Activated naive CD8-positive, alpha-beta T cell treated with anti-CD3 and anti-CD28 coated beads, Interleukin-2, amount 50 U/mL, for 16 hours (primary cell): ENCODE results near the gene KLK10.

Source experiments
- DNase-seq: peaks from one replicate; pipeline ENCODE4 v3.0.0-alpha.2; 2020; ENCODE audit warnings: low read depth, low spot score

The KLK10 gene, protein sequence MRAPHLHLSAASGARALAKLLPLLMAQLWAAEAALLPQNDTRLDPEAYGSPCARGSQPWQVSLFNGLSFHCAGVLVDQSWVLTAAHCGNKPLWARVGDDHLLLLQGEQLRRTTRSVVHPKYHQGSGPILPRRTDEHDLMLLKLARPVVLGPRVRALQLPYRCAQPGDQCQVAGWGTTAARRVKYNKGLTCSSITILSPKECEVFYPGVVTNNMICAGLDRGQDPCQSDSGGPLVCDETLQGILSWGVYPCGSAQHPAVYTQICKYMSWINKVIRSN

DNA sequence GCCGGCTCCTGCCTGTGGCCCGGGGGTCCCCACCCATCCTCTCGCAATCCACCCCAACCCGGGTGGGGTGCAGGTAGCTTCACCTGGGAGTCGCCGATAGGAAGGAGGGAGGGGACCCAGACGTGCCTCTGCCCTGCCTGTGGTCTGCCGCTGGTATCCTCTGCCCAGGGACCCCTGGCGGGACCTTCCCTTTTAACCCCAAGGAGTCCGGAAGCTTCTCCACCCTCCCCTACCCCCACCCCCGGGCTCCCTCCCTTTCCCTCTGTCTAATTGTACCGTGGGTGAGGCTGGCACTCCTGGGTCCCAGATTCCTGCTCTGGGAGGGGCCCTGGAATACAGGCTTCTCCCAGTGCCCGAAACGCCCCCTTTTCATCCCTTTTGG, at the start of gene KLK10:
Gene KLK10, minus strand, starts transcription at position 166 of the 382 bp plus-strand sequence. CDS start 579 bp downstream, outside the sequence.
- no peak for DNase-seq

DNA sequence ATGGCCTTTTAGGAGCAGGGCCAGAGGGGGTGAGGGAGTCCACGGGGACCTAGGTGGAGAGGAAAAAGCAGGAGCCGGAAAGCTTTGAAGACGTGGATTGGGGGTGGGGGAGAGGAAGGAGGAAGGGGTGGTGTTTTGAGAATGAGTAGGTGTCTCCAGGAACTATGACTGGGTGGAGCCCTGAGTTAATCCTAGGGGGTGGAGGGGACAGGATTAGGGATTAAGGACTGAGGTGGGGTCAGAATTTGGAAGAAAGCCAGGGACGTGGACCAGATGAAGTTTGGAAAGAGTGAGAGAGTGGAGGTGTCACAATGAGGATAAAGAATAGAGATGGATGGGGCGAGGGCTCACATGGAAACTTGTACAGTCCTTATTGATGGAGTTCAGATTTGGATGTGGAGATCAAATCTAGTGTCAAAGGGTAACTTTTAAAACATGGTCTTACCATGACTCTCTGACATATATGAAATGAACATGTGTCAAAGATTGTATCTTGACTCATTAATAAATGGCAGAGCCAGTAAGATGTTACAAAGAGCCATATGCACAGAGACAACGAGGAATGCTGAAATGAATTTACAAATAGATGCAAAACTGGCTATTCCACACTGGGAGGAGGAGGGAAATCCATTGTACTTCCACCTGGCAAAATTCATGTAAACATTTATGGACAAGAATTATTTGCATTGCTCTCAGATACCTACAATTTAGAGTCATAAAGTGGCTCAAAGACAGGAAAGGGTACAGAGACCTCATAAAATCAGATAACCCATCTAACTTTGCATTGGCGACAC, 47.1 kb upstream of the KLK10 start:
- DNase-seq = no peak

DNA sequence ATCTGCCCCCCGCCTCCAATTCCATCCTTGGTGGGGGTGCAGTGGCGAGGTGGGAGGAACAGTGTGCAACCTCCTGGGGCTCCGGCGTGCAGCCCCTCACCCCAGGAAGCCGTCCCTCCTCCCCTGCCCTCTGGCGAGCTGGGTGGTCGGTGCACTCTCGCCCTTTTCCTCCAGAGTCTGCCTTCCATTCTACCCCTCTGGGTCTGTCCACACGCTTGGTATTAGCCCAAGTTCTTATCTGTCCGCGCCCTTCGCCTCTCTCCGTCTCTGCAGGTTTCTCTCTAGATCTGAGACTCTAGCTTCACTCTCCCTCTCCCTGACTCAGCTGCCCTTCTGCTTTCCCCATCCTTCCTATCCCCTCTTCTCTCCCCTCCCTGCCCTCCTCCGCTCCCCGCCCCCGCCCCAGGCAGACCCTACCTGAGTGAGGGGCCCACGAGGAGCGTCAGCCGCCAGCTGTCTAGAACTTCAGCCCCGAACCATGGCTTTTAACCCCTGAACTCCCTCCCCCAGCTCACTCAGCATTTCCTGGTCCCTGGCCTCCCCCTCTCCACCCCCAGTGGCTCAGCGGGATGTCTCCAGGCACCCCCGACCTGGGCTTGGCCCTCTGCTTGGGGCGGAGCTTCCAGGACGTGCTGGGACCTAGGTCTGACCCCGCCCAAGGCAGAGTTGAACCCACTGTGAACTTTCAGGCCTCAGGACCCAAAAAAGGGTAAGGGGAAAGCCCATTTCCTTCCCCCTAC, 45.9 kb upstream of the KLK10 start:
- DNase-seq = no peak

DNA sequence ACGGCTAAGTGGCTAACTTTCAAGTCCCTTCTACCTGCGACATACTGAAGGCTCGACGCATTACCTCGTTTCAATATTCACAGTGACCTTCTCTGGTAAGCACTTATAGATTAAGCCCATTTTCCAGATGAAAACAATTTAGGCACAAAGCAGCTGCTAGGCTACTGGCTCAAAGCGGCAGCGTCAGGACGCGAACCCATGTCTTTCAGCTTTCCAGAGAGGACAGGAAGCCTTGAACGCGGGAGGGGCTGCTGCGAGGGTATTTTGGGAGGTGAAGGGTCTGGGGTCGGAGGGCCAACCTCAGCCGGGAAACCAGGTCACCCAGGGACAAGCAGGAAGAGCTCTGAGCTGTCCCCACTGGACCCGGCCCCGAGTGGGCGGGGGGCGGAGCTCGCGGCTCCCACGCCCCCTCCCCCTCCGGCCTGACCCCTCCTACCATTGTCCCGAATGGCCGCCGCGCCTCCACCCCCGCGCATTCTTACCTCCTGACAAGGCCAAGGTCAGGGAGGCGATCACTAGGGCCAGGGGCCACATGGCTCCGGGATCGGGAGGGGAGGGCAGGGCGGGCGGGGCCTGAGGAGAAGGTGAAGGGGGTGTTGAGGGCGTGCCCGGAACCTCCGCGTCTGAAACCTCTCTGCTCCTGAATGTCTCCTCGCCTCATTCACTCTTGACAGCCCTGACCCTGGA, 45.2 kb upstream of the KLK10 start, which contains the start of gene KLK13:
Gene KLK13, minus strand, starts transcription at position 559 of the 687 bp plus-strand sequence. Its CDS starts 25 bp downstream, at position 534.
- DNase-seq = no peak

DNA sequence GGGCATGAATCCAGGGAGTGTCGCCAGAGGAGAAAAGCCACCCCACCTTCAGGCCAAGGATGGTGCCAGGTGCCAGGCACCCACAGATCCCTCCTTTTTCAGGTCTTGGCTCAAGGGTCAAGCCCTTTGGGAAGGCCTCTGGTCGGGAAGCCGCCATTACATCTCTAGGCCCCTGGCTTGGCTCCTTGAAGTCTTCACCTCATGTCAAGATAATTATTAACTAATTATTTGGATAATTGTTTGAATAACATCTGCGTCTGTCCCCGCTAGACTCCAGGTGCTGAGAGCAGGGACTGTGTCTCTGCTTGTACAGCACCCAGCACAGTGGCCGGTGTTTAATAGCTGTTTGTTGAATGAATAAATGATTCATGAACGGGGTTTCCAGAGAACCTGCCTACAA, 44.2 kb upstream of the KLK10 start:
- no peak for DNase-seq

DNA sequence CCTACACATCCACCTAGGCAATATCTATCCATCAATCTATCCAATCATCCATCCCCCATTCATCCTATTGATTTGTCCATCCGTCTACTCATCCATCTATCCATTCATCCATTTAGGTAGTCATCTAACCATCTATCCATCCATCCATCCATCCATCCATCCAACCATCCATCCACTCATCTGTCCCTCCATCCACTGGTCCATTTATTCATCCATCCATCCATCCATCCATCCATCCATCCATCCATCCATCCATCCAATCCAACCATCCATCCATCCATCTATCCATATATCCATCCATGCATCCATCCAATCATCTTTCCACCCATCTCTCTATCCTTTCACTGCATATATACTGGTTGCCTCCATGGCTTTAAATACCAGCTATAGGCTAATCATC, 41.5 kb upstream of the KLK10 start:
- no peak for DNase-seq

DNA sequence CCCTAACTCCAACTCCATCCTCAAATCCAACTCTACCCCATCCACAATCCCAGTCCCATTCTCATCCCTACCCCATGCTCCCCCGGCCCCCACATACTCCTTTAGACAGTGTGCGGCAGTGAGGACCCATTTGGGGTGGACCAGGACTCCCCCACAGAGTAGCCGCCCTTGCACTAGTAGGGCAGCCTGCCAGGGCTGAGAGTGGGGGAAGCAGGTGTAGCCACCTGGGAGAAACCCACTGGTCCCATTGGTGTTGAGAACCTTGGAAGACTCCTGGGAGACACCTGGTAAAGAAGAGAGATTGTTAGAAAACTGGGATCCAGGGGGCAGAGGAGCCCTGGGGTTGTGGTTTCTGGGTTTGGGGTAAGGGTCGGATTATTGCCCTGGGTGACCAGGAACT, 40.8 kb upstream of the KLK10 start:
- DNase-seq = no peak

DNA sequence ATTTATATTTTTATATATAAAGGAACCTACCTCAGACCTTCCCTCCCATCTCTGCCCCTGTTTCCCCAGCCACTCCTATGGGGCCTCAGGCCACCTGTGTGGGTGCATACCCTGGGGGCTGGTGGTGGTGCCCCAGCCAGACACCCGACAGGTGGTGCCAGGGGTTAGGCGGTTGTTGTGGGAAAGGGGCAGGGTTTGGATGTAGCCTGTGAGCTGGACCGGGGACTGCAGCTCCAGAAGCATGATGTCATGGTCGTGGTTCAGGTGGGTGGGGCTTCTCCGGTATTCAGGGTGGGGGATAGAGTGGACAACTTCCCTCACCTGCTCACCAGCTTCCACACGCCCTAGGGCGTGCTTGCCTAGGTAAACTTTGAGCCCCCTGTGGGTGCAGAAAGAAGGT, 40.2 kb upstream of the KLK10 start:
- no peak for DNase-seq

DNA sequence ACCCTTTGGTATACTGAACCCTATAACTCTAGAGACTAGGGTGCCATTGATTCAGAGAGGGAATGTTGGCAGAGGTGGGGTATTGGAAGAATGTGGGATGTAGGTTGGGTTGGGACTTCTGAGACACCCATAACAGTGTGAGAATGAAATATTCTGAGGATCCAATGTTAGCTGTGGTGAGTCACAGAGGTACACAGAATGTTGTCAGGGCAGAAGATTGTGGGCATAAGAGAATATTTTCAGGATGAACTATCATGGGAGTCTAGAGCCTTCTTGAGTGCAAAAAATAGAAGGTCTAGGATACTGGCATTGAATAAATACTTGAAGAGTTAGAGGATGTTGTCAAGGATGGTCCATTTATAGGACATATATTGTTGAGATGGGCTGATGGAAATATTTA, 36.4 kb upstream of the KLK10 start:
- DNase-seq = no peak

DNA sequence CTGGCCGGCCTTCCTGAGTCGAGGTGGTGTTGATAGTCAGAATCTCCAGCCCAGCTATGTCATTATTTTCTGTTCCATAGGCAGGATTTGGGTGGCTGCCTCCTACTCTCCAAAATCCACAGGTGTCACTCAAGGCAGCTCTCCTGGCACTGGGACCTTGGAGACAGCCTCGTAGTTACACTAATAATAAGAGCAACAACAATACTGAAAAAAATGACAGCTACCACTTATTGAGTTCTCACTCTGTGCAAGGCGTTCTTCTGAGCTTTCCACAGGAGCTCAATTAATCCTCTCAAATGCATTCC, 27.5 kb upstream of the KLK10 start:
- DNase-seq = no peak

DNA sequence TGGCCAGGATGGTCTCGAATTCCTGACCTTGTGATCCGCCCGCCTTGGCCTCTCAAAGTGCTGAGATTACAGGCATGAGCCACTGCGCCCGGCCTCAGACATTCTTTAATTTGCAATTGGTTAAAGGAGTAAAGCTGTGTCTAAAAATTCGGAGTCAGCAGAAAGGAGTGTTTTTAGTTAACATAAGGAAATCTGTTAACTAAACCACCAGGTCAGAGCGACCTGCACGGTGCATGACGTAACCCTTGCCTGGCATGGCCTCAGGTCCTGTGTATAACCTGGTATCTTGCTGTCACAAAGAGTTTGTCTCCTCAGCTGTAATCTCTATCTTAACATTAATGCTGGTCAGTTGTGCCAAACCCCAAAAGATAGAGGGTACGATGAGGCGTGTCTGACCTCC, 24.8 kb upstream of the KLK10 start:
- no peak for DNase-seq

DNA sequence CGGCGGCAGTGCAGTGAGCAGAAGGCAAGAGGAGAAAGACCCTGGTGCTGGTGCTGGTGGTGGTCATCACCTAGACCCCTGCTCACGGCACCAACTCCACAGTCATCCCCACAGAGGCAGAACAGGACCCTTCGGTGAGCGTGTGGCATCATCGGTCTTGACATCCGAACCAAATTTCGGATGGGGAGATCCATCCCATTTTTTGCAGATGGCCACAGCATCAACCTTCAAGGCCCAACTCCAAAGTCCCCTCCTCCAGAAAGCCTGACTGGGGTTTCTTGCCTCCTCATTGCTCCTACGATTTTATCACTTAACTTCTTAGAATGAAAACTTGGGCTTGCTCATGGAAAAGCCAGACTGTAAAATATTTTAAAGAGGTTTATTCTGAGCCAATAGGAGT, 24.0 kb upstream of the KLK10 start:
- no peak for DNase-seq

DNA sequence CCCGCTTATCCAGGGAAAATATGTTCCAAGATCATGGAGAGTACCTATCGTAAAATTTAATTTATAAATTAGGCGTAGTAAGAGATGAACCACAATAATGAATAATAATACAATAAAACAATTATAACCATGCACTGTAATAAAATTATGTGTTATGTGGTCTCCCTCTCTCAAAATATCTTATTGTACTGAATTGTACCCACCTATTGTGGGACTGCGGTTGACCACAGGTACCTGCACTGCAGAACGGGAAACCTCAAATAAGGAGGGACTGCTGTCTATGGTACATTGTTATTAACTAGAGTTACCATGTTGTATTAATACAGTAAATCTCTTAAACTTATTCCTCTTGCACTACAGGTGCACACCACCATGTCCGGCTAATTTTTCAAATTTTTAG, 20.6 kb upstream of the KLK10 start:
- DNase-seq = no peak

DNA sequence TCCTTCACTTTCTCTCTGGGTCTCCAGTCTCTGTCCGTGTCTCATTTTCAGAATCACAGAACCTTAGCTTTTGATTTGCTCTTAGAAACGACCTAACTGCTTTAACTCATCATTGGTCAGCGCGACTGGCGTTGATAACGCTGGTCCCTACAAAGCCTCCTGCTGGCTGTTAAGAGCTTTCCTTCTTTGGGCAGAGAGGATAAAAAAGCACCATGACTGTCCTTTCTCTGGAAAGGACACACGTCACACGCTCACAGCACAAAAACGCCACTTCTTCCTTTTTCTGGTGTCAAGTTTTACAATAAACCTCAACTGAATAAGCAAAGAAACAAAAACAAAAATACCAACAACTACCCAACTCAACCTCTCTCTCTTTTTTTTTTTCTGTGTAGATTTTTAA, 17.0 kb upstream of the KLK10 start:
- DNase-seq = no peak

DNA sequence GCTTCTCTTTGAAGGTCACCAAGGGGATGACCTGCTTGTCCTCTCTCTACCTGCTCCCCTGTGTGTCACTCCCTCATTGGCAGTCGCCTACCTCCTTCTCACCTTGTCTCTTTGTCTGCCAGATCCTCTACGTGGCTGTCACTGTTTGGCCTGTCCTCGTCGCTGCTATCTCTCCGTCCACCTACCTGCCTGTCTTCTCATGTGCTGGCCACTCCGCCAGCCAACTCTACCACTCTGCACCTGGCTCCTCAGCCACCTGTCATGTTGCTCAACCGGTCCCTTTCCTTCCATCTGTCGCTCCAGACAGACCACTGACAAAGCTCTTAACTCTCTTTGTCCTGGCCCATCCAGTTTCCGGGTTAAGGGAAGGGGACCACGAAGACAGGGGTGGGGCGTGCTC, 15.2 kb upstream of the KLK10 start, which contains the start of gene KLK12:
Gene KLK12, minus strand, starts transcription at position 299 of the 400 bp plus-strand sequence. CDS start 381 bp downstream, outside the sequence.
- no peak for DNase-seq

DNA sequence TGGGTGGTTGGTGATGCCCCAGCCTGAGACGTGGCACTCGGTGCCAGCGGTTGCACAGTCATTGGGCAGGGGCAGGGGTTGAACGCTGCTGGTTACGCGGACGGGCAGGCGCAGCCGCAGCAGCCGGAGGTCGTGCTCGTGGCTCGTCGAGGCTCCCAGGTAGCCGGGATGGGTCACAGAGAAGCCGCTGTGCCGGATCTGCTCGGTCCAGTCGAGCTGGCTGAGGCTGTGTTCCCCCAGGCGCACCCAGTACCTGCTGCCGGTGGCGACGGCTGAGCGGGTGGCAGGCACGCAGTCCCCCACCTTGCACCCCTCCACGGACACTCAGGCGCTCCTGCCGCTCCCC, 12.3 kb upstream of the KLK10 start:
- no peak for DNase-seq

DNA sequence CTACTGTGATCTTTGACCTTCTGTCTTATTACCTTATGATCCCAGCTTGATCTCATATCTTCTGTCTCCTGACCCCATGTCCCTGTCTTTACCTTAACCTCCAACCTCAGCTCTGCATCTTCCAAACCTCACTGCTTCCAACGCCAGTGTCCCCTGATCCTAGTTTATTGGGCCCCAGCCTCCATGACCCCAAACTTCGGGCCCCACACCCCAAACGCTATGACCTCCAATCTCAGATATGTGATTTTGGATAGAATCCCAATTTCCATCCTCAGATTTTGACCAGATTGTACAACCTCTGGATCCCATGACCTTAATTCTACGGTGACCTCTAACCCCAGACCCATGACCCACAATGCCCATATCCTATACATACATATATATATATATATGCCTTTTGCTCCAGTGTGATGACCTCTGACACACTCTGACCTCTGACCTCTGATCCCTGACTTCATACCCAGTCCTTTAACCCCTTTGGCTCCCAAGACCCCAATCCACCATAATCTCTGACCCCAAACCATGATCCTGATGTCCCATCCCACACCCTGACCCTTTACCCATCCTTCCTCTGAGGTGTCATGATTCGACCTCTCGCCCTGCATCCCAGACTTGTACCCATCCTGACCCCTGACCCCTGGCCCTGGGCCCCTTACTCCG, 11.8 kb upstream of the KLK10 start:
- DNase-seq = no peak

DNA sequence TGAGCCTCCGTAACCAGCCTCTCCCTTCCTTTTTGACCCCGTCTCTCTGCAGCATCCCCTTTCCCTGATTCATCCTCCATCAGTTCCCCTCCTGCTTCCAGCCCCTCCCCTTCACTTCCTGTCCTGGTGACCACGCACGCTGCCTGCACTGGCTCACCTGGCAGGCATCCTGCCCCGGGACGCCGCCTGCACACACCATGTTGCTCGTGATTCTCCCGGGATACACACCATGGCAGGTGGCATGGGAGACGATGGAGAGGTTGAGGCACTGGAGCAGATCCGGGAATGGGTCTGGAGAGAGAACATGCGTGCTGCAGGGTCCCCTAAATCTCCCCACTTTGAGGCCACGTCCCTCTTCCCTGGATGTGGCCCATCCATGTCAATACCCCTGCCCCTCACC, 11.1 kb upstream of the KLK10 start:
- no peak for DNase-seq

DNA sequence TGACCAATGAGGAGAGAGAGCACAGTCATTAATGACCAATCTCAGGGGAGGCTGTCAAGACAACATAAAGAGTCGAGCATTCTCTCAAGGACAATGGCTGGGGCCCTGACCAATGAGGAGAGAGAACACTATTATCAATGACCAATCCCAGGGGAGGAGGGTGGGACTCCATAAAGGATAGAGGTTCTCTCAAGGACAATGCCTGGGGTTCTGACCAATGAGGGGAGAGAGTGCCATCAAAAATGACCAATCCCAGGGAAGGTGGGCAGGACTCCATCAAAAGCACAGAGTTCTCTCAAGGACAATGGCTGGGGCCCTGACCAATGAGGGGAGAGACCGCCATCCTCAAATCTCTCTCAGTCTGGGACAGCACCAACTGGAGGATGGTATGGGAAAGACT, 10.2 kb upstream of the KLK10 start:
- no peak for DNase-seq

DNA sequence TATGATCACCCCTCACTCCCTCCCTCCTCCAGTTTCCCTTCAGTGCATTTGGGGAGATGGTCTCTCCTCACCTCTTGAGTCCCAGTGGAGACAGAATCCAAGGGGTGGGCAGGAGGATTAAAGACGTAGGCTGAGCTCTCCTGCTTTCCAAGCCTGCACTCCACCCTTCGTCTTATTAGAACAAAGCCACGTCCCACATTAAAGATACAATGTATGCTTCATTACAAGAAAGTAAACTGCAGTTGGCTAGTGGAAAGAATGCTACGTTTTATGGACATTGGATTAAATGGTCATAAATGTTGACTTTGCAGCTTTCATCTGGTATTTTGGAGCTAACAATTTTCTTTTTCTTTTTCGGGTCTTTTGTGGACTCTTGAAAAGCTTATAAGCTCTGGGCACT, 8.4 kb upstream of the KLK10 start:
- DNase-seq = no peak

DNA sequence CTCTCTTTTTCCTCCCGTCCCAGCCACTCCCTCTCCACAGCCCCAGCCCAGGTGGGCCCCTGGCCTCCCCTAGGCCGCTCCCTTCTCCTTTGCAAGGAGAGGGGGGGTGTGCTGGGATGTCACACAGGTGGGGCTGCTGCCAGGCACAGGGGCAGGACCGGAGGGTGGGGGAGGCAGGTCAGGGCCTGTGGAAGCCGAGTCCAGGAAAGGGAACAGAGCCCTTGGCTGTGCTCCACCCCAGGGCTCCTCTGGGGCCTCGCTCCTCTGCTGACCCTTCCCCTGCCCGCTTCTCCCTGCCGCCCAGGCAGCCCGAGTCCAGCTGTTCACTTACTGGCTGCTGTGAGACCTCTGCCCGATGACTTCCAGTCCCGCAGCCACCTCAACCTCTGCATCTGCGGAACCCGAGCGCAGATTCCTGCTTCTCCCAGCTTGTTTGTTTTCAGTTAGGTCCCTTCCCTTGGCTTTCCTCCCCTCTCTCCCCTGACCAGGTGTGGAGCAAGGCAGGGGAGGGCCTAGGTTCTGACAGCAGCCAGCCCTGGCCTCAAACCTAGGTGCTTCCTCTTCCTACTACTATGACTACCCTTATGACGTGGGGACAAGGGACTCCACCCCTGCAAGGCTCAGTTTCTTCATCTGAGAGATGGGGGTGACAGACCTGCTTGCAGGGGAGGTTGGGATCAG, 7.8 kb upstream of the KLK10 start:
- DNase-seq = no peak
